Astrocyte of the spinal cord (primary cell): ENCODE measurements around the gene MEI4.
A peak's percentile ranks its signal among the peaks of the same experiment; 100 is the strongest.
"Not testable (repeated sequence)": the region's sequence is repeated elsewhere in the genome, so short reads cannot be mapped to it uniquely, and the experiment has no call there.

ENCODE experiments used
- DNase-seq: peaks from one replicate; pipeline ENCODE4 v3.0.0; 2011; ENCODE audit warnings: low read depth, low spot score
- H3K4me3 ChIP-seq: 2 replicates; pipeline ENCODE4 v1.5.1; 2011; ENCODE audit warnings: low read depth, mild to moderate bottlenecking, low read length, moderate library complexity
- in situ Hi-C: cut with HindIII; loops from 2 replicates; pipeline ENCODE4 v1.10.0; 2017; ENCODE audit warnings: low sequenced_read_pairs
- TF ChIP-seq, protein P1 (sequence below): IDR thresholded peaks from 2 replicates; pipeline ENCODE4 v1.5.1; 2012; ENCODE audit warnings: low read depth, mild to moderate bottlenecking, low read length, inconsistent platforms

MEI4 gene

GRCh38 chr6:77644102-77644705, 8.6 kb upstream of the MEI4 start:
- H3K4me3 ChIP-seq, result no peak overlapping the region
- no peak for DNase-seq
- in situ Hi-C loops, result no loop called here
- TF ChIP-seq, protein P1, sequence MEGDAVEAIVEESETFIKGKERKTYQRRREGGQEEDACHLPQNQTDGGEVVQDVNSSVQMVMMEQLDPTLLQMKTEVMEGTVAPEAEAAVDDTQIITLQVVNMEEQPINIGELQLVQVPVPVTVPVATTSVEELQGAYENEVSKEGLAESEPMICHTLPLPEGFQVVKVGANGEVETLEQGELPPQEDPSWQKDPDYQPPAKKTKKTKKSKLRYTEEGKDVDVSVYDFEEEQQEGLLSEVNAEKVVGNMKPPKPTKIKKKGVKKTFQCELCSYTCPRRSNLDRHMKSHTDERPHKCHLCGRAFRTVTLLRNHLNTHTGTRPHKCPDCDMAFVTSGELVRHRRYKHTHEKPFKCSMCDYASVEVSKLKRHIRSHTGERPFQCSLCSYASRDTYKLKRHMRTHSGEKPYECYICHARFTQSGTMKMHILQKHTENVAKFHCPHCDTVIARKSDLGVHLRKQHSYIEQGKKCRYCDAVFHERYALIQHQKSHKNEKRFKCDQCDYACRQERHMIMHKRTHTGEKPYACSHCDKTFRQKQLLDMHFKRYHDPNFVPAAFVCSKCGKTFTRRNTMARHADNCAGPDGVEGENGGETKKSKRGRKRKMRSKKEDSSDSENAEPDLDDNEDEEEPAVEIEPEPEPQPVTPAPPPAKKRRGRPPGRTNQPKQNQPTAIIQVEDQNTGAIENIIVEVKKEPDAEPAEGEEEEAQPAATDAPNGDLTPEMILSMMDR, result no peak

- peak overlapping the region; percentile 13 for H3K4me3 ChIP-seq
- TF ChIP-seq, protein P1, result peak; percentile 26
- in situ Hi-C loops, result no loop called here
- DNase-seq, result peak; percentile 15
Measured at GRCh38 chr6:77650098-77650663, 2.7 kb upstream of the MEI4 start.

DNA sequence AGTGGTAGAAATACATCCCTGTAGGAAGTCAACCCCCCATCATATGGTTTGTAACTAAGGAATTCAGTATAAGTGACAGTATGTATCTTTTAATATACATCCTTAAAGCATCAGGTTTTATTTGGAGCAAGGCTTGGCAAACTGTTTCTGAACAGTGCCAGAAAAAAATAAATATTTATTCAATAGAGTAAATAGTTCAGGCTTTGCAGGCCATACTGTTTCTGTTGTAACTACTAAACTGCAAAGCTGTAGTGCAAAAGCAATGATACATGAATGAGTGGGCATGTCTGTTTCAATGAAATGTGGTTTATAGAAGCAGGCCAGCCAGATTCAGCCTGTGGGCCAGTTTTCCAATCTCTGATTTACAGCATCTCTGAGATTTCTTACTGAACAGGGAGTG, 977 bp downstream of the MEI4 start:
- in situ Hi-C loops, result no loop called here
- no peak for DNase-seq
- no peak overlapping the region for H3K4me3 ChIP-seq
- TF ChIP-seq, protein P1, result no peak

- in situ Hi-C loops, DNase-seq, H3K4me3 ChIP-seq: not testable (repeated sequence)
Measured at GRCh38 chr6:77655035-77655434, 2.2 kb downstream of the MEI4 start.

- no peak overlapping the region for H3K4me3 ChIP-seq
- TF ChIP-seq, protein P1, result no peak
- DNase-seq, result no peak
- in situ Hi-C loops, result no loop called here
Measured at GRCh38 chr6:77656999-77657764, 4.3 kb downstream of the MEI4 start.

GRCh38 chr6:77666340-77666739, 13.5 kb downstream of the MEI4 start:
- TF ChIP-seq, protein P1, result no peak
- H3K4me3 ChIP-seq, result no peak overlapping the region
- no peak for DNase-seq
- in situ Hi-C loops, result no loop called here

GRCh38 chr6:77666846-77667245, 14.0 kb downstream of the MEI4 start:
- in situ Hi-C loops, result no loop called here
- DNase-seq, result no peak
- no peak overlapping the region for H3K4me3 ChIP-seq
- TF ChIP-seq, protein P1, result no peak
